Astrocyte (in vitro differentiated cells and primary cell): Measurements from ENCODE around the gene SNRPD3.

ENCODE experiments used
- EZH2 ChIP-seq: IDR thresholded peaks from 2 replicates; pipeline ENCODE4 v1.6.1; 2012; ENCODE audit warnings: mild to moderate bottlenecking, low read length, inconsistent platforms; ENCODE audit not compliant: insufficient read depth
- TF ChIP-seq, protein P1 (sequence below): IDR thresholded peaks from 2 replicates; pipeline ENCODE4 v1.5.1; 2011; ENCODE audit warnings: low read depth, mild to moderate bottlenecking, inconsistent platforms, low read length, moderate library complexity; ENCODE audit not compliant: insufficient read depth

- TF ChIP-seq, protein P1, sequence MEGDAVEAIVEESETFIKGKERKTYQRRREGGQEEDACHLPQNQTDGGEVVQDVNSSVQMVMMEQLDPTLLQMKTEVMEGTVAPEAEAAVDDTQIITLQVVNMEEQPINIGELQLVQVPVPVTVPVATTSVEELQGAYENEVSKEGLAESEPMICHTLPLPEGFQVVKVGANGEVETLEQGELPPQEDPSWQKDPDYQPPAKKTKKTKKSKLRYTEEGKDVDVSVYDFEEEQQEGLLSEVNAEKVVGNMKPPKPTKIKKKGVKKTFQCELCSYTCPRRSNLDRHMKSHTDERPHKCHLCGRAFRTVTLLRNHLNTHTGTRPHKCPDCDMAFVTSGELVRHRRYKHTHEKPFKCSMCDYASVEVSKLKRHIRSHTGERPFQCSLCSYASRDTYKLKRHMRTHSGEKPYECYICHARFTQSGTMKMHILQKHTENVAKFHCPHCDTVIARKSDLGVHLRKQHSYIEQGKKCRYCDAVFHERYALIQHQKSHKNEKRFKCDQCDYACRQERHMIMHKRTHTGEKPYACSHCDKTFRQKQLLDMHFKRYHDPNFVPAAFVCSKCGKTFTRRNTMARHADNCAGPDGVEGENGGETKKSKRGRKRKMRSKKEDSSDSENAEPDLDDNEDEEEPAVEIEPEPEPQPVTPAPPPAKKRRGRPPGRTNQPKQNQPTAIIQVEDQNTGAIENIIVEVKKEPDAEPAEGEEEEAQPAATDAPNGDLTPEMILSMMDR, result no peak
- TF ChIP-seq EZH2, result no peak
Measured at GRCh38 chr22:24583221-24584165, 27.7 kb downstream of the SNRPD3 start.
